T-helper 22 cell (primary cell): ENCODE data around the gene SLN.
"Not testable (repeated sequence)": the region's sequence is repeated elsewhere in the genome, so short reads cannot be mapped to it uniquely, and the experiment has no call there.

Experiments used
- DNase-seq: peaks from one replicate; pipeline ENCODE4 v3.0.0-alpha.2; 2020; ENCODE audit warnings: low read depth

The SLN gene

GRCh38 chr11:107711861-107712755 is at the start of gene SLN:
SLN (minus strand) TSS chr11:107712056.
- DNase-seq, result no peak

DNA sequence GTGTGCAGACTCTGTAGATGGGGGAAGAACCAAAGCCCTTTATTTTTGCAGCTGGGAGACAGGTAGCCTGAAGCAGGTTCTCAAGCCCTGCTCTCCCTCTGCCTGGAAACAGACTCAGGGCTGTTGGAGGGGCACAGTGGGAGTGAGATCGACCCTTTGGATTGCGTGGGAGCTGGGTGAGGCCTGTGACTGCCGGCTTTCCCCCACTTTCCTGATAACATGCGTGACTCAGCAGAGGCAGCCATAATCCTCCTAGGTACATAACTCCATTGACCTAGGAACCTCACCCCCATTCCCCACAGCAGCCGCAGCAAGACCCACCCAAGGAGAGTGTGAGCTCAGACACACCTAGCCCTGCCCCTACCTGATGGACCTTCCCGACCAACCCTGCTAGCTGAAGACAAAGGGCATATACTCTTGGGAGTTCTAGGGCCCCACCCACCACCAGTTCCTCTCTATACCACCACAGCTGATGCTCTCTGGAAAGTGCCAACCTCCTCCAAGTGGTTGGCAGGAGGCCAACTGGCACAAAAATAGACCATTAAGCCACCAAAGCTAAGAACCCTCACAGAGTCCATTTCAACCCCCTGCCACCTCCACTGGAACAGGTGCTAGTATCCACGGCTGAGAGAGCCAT is 47.0 kb upstream of the SLN start:
- DNase-seq, result not testable (repeated sequence)

DNA sequence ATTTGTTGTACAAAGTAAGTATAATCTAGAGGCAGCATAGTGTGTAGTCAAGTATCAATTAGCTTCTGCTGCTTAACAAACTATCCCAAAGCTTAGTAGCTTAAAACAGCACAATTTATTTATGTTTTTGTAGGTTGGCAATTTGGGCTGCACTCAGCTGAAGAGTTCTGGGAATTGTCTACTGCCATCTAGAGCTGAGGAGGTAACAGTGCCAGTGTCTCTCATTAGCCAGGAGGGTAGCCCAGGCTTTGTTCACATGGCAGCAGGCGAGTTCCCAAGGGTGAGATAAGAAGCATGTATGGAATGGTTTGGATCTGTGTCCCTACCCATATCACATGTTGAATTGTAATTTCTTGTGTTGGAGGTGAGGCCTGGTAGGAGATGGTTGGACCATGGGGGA is 45.8 kb upstream of the SLN start:
- no peak for DNase-seq

- DNase-seq, result no peak
These were observed 44.7 kb upstream of the SLN start for GRCh38 chr11:107756553-107756952.

DNA sequence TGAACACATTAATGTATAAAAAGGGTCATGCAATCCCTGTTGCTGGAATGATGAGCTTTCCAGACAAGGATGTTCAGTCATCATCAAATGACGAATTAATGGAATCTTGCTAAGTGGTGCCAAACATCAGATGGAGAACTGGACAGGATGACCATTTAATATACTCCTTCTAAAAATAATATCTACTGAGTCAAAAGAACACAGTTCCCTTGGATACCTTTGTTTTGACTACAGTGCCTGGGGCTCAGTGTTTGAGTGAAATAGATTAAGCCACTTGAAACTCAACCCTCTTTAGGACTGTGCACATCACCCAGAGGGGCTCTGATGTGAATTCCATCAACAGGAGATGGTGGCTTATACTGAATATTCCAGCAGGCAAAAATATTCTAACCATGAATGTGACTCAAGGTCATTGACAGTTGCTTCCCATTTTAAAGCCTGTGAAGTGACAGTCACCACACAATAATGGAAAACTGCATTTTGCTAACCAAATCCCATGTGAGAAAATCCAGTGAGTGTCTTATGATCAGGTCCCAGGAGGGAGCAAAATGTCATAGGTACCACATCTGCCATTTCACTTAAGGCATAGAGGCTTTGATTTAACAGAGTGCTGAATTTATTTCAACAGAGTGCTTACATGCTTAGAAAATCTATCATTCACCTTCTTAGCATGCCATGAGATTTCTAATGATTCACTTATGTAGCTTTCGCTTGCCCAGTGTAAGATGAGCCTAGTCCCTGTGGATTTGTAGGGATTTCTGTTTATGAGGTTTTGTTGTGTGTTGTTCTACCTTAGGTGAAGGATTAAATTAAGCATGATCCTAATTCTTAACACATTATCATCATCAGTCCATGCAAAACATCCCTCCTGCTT is 41.3 kb upstream of the SLN start:
- DNase-seq, result no peak

GRCh38 chr11:107752508-107752907 is 40.7 kb upstream of the SLN start:
- DNase-seq, result no peak

DNA sequence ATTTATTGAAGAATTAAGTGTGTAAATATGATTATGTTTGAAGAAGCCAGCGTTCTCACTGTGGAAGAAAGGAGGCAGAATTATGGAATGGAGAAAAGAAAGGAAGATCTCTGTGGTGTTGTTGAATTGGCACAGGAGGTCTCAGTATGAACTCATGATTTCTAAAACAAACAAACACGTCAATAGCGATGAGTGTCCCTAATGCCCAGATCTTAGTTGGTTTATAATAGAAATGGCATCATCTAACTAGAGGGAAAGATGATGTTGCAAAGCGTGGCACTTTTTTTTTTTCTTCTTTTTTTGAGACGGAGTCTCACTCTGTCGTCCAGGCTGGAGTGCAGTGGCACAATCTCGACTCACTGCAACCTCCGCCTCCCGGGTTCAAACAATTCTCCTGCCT is 39.2 kb upstream of the SLN start:
- no peak for DNase-seq

DNA sequence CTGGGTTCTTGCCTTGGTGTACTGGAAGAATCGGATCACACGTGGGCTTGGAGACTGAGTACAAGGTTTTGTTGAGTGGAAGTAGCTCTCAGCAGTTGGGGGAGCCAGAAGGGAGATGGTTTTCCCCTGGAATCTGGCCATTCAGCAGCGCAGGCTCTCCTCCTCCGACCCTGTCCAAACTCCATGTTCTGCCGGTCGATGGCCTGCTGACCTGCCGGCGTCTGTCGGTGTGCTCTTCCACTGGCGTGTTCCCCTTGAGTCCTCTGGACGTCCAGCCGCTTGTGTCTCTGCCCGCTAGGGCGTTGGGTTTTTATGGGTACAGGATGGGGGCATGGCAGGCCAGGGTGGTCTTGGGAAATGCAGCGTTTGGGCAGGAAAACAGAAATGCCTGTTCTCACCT is 38.5 kb upstream of the SLN start:
- no peak for DNase-seq

- DNase-seq, result no peak
These were observed 35.8 kb upstream of the SLN start for GRCh38 chr11:107747622-107748021.

GRCh38 chr11:107744736-107745135 is 32.9 kb upstream of the SLN start:
- DNase-seq, result no peak

GRCh38 chr11:107743191-107743590 is 31.3 kb upstream of the SLN start:
- DNase-seq, result no peak

- no peak for DNase-seq
These were observed 29.4 kb upstream of the SLN start for GRCh38 chr11:107741044-107741823.

- no peak for DNase-seq
These were observed 28.4 kb upstream of the SLN start for GRCh38 chr11:107740271-107740670.

- DNase-seq, result no peak
These were observed 24.7 kb upstream of the SLN start for GRCh38 chr11:107736546-107736945.

DNA sequence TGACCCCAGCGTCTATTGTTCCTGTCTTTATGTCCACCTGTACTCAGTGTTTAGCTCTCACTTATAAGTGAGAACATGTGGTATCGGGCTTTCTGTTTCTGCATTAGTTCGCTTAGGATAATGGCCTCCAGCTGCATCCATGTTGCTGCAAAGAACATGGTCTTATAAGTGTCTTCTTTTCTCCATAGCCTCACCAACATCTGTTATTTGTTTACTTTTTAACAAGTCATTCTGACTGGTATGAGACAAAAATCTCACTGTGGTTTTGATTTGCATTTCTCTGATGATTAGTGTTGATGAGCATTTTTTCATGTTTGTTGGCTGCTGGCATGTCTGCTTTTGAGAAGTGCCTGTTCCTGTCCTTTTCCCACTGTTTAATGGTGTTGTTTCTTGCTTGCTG is 21.7 kb upstream of the SLN start:
- no peak for DNase-seq

GRCh38 chr11:107732689-107733051 is 20.8 kb upstream of the SLN start:
- no peak for DNase-seq

GRCh38 chr11:107731941-107732688 is 20.3 kb upstream of the SLN start:
- DNase-seq, result no peak

- no peak for DNase-seq
These were observed 10.8 kb upstream of the SLN start for GRCh38 chr11:107722662-107723061.

GRCh38 chr11:107721207-107721606 is 9.4 kb upstream of the SLN start:
- DNase-seq, result no peak

DNA sequence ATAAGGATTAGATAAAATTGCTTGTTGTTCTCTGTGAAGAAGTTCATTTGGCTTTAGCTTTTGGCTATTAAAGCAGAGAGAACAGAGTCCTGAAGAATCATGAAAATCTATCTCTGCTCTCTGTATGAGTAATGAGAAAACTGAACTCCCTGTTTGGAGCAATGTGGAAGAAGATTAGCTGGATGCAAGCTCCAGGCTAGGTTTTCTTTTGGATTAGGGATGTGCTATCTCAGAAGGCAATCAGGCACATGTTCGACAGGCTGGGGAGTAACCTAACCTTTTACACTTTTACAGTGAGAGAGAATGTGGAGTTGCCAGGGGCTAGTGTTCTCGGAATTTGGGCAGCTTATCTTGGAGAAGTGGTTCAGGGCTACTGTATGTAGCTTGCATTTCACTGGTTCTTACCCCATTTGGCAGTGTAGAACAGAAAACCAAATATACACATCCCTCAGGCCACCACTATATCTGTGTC is 8.5 kb upstream of the SLN start:
- no peak for DNase-seq
